ENCODE measurements around the gene APMAP. TPM values are rescaled to one million over a fixed set of nuclear protein-coding genes. Genes with fewer than 3 reads are reported as not detected.

Gene APMAP
- polyA plus RNA-seq, 1 of the 3 experiments (the other 2 are of a cell fraction): 107 TPM

DNA sequence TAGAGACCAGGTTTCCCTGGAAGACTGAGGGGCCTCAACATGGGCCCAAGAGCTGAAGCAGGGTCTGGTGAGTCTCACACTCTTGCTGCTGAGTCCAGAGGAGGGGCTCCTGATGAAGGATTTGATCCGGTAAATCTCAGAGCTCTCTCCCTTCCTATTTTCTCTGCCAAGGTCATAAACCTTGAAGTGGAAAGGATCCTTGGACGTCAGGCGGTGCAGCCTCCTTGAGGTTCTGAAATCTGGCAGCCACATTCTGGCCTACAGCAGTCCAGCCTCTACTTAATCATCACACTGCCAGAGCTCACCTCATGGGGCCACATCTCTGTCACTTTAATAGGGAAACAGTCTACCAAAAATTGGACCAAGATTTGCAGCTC is 41.4 kb upstream of the APMAP start:
- Histone ChIP-seq H3K4me2 (no peak overlapping the region), H4K20me1 (ENCODE audit: insufficient read depth) (no peaks in the 10 kb centered on the region), H3K36me3 (replicated peaks in 1 of 2; ENCODE audit: control insufficient read depth in 1 of 2, insufficient read depth in 2 of 2, low read length in 1 of 2) (no peaks in the 10 kb centered on the region), H2AFZ (ENCODE audit: low read depth) (no peak overlapping the region), H3K4me1 (ENCODE audit: control insufficient read depth in 1 of 2, insufficient read depth in 2 of 2, low read depth in 1 of 2, low read length in 1 of 2) (peaks cover 0 to 6% of the 10 kb centered on the region in 2 experiments; a peak in 1 of 4 replicates), H3K27ac (ENCODE audit: low read depth in 2 of 2, low read length in 1 of 2) (no peak overlapping the region), H3K9ac (no peak overlapping the region), H3K9me3 (no peaks in the 10 kb centered on the region), H3K27me3 (ENCODE audit: insufficient read depth) (no peaks in the 10 kb centered on the region), H3K9me2 (no peaks in the 10 kb centered on the region), H3K79me2 (ENCODE audit: insufficient read depth) (no peaks in the 10 kb centered on the region), H3F3A (replicated peaks; ENCODE audit: insufficient read depth) (no peaks in the 10 kb centered on the region), H3K4me3 (ENCODE audit: low read depth in 2 of 2, low read length in 1 of 2) (no peak overlapping the region)
- ChIA-PET CTCF (interaction anchor here (1.2 to 2.0 kb wide), 2 partner anchors 9 to 28 kb away, joined by 3 to 4 read pairs; no protein-coding TSS in a partner anchor), POLR2A (no interaction called here)
- TF ChIP-seq TEAD4 (IDR thresholded peaks at IDR 0.05; ENCODE audit: borderline replicate concordance, insufficient read depth) (no peak), EZH2phosphoT487 (IDR thresholded peaks at IDR 0.05; ENCODE audit: borderline replicate concordance, low read depth) (no peak), ELF1 (IDR thresholded peaks at IDR 0.05) (no peak), GABPA (IDR thresholded peaks at IDR 0.05; ENCODE audit: low read depth) (no peak), RAD21 (IDR thresholded peaks at IDR 0.05; ENCODE audit: low read length) (no peak), SIN3A (IDR thresholded peaks at IDR 0.05; ENCODE audit: borderline replicate concordance, low read depth, low read length) (no peak), RXRA (IDR thresholded peaks at IDR 0.05; ENCODE audit: borderline replicate concordance, low read depth) (no peak), SMC3 (IDR thresholded peaks at IDR 0.05; ENCODE audit: low read depth, low read length) (no peak), RCOR1 (IDR thresholded peaks at IDR 0.05; ENCODE audit: low read length) (no peak), EP300 (IDR thresholded peaks at IDR 0.05; ENCODE audit: borderline replicate concordance in 1 of 2, low read depth in 1 of 2, low read length in 1 of 2) (no peak)
- TF ChIP-seq, protein P1, sequence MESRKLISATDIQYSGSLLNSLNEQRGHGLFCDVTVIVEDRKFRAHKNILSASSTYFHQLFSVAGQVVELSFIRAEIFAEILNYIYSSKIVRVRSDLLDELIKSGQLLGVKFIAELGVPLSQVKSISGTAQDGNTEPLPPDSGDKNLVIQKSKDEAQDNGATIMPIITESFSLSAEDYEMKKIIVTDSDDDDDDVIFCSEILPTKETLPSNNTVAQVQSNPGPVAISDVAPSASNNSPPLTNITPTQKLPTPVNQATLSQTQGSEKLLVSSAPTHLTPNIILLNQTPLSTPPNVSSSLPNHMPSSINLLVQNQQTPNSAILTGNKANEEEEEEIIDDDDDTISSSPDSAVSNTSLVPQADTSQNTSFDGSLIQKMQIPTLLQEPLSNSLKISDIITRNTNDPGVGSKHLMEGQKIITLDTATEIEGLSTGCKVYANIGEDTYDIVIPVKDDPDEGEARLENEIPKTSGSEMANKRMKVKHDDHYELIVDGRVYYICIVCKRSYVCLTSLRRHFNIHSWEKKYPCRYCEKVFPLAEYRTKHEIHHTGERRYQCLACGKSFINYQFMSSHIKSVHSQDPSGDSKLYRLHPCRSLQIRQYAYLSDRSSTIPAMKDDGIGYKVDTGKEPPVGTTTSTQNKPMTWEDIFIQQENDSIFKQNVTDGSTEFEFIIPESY (IDR thresholded peaks at IDR 0.05; ENCODE audit: borderline replicate concordance, low read depth): no peak
- TF ChIP-seq, protein P2, sequence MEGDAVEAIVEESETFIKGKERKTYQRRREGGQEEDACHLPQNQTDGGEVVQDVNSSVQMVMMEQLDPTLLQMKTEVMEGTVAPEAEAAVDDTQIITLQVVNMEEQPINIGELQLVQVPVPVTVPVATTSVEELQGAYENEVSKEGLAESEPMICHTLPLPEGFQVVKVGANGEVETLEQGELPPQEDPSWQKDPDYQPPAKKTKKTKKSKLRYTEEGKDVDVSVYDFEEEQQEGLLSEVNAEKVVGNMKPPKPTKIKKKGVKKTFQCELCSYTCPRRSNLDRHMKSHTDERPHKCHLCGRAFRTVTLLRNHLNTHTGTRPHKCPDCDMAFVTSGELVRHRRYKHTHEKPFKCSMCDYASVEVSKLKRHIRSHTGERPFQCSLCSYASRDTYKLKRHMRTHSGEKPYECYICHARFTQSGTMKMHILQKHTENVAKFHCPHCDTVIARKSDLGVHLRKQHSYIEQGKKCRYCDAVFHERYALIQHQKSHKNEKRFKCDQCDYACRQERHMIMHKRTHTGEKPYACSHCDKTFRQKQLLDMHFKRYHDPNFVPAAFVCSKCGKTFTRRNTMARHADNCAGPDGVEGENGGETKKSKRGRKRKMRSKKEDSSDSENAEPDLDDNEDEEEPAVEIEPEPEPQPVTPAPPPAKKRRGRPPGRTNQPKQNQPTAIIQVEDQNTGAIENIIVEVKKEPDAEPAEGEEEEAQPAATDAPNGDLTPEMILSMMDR (IDR thresholded peaks at IDR 0.05): no peak
- TF ChIP-seq, protein P3, sequence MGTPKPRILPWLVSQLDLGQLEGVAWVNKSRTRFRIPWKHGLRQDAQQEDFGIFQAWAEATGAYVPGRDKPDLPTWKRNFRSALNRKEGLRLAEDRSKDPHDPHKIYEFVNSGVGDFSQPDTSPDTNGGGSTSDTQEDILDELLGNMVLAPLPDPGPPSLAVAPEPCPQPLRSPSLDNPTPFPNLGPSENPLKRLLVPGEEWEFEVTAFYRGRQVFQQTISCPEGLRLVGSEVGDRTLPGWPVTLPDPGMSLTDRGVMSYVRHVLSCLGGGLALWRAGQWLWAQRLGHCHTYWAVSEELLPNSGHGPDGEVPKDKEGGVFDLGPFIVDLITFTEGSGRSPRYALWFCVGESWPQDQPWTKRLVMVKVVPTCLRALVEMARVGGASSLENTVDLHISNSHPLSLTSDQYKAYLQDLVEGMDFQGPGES (IDR thresholded peaks at IDR 0.05; ENCODE audit: low read depth, low read length): no peak
- TF ChIP-seq, protein P4, sequence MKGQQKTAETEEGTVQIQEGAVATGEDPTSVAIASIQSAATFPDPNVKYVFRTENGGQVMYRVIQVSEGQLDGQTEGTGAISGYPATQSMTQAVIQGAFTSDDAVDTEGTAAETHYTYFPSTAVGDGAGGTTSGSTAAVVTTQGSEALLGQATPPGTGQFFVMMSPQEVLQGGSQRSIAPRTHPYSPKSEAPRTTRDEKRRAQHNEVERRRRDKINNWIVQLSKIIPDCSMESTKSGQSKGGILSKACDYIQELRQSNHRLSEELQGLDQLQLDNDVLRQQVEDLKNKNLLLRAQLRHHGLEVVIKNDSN (IDR thresholded peaks at IDR 0.05; ENCODE audit: borderline replicate concordance, low read depth): no peak
- no peak for DNase-seq
- WGBS (ENCODE audit: low lambda C conversion rate): 90% methylated on average over 3 of the region's 3 CpGs
